ENCODE data around the gene SPG7.
A peak's percentile ranks its signal among the peaks of the same experiment; 100 is the strongest.
"Not testable (repeated sequence)": the region's sequence is repeated elsewhere in the genome, so short reads cannot be mapped to it uniquely, and the experiment has no call there.

SPG7 gene

DNA sequence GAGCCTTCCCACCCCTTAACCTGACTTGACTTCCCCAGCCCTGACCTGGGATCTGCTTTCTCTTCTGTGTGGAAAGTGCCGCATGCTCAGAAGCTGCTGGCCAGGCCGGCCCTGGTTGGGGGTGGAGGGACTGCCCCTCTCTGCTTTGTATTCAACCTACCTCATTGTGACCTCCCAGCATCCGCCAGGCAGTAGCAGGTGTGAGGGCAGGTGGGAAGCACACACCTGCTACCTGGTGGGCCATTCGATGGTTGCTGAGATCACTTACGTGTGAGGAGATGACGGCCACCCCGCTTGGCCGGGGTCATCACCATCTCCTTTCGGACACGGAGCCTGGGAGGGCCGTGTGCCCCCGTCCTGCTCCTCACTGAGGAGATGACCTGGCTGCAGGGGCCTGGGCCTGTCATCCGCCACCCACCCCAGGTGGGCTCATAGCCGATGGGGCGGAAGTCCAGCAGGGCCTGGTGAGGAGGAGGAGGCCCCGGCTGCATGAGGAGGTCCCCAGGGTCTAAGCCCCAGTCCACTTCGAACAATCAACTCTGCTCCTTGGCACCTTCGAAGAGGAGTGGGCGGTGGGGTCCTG lies 74.5 kb downstream of the SPG7 start:
- DNase-seq, result no peak

DNA sequence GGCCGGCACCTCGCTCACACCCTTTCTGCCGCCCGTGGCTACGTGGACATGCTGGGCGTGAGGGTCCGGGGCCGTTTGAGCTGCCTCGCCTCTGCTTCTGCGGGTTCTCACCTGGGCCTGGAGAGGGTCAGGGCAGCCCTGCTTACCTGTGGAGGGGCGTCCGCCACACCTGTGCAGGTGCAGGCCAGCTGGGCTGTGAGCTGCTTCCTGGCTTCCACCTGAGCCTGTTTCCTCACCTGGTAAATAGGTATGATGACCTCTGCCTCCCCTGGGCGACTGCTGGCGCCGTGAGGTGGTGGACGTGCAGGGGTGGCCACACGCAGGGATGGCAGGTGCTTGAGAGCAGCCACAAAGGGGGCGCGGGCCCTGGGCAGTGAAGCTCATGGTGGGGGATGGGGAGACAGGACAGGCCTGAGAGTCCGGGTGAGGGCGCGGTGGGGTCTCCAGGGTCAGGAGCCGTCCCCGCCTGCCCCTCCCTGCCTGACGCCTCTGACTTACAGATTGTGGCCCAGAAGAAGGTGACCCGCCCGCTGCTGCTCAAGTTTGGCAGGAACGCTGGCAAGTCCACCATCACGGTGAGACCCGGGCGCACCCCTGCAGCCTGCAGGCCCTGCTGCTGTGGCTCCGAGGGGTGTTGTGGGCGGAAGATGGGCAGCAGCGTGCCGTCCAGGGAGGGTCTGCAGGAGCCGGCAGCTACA lies 75.1 kb downstream of the SPG7 start:
- no peak for DNase-seq

DNA sequence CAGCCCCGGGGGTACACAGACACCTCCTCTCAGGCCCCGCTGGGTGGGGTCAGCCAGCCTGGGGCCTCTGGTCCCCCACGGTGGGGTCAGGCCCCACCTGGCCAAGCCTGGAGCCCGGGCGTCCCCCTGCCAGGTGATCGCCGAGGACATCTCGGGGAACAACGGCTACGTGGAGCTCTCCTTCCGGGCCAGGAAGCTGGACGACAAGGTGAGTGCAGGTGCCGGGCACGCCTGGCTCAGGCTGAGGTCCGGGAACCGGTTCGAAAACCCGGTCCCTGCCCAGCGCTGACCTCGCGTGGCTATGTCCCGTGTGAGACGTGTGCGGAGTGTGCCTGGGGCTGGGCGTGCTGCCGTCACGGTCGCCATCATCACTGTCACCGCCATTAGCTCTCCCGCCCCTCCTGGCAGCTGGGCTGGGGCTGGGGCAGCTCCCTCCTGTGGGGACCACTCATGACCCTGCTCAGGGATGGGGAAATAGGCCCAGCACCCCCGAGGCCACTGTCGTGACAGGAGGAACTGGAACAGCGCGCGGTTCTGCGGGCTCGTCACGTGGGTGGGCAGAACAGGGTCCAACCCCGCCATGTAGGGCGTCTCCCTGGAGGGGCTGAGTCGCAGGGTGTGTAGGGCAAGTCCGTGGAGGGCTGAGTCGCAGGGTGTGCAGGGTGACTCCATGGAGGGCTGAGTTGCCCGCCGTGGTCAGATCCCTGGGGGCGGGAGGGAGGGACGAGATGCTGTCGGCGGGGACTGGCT lies 75.9 kb downstream of the SPG7 start:
- no peak for DNase-seq

DNA sequence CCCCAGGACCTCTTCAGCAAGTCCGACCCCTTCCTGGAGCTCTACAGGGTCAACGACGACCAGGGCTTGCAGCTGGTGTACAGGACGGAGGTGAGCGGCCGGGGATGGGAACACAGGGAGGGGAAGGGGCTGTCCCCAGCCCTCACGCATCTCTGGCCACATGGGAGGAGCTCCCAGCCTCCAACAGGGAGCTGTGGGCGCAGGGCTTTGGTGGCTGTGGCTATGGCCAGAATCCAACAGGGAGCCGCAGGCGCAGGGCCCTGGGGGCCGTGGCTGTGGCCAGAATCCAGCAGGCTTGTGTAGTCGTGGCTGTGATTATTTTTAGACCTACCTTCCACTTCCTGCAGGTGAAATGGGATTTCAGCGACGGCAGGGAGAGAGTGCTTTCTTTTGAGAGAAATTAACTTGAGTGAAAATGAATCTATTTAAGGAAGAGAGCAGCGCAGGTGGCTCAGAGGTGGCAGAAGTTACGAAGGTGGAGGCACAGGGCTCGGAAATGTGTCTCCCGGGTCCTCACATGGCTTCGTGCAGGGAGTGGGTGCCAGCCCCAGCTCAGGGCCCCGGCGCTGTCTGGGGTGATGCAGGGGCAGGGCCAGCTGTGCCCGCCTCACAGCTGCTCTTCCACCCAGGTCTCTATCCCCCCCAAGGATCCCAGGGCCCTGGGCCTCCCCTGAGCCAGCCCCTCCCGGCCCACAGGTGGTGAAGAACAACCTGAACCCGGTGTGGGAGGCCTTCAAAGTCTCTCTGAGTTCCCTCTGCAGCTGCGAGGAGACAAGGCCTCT lies 76.8 kb downstream of the SPG7 start:
- no peak for DNase-seq

DNA sequence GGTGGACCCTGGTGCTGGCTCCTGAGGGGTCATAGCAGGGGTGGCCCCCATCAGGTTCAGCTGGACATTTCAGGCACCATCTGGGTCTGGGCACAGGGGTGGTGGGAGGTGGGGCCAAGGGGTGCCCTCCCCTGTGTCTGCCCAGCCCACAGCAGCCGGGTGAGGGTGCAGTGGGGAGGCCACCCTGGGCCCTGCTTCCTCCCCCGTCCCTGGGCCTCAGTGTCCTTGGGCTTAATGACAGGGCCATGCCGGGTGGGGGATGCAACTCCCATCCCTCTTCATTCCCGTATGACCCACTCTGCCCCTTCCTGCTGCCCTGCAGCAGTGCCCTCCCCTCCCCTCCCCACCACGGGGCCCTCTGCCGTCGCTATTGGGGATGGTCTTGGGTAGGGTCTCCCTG lies 78.0 kb downstream of the SPG7 start:
- no peak for DNase-seq

DNA sequence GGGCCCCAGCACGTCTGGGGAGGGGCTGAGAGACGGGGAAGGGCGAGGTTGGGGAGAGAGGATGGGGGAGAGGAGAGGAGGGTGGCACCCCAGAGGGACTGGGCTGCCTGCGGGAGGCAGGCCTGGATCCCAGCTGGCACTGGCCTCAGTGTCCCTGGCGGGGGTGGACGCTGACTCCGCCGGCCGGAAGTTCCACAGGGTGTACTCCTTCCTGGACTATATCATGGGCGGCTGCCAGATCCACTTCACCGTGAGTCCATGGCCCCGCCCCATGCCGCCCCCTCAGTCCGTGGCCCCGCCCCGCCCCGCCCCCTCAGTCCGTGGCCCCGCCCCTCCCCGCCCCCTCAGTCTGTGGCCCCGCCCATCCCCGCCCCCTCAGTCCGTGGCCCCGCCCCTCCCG lies 78.7 kb downstream of the SPG7 start:
- no peak for DNase-seq

DNA sequence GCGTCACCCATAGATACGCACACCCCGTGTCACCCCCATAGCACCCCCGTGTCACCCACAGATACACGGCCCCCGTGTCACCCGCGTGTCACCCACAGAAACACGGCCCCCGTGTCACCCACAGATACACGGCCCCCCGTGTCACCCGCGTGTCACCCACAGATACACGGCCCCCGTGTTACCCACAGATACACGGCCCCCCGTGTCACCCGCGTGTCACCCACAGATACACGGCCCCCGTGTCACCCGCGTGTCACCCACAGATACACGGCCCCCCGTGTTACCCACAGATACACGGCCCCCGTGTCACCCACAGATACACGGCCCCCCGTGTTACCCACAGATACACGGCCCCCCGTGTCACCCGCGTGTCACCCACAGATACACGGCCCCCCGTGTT lies 79.5 kb downstream of the SPG7 start:
- DNase-seq, result not testable (repeated sequence)

DNA sequence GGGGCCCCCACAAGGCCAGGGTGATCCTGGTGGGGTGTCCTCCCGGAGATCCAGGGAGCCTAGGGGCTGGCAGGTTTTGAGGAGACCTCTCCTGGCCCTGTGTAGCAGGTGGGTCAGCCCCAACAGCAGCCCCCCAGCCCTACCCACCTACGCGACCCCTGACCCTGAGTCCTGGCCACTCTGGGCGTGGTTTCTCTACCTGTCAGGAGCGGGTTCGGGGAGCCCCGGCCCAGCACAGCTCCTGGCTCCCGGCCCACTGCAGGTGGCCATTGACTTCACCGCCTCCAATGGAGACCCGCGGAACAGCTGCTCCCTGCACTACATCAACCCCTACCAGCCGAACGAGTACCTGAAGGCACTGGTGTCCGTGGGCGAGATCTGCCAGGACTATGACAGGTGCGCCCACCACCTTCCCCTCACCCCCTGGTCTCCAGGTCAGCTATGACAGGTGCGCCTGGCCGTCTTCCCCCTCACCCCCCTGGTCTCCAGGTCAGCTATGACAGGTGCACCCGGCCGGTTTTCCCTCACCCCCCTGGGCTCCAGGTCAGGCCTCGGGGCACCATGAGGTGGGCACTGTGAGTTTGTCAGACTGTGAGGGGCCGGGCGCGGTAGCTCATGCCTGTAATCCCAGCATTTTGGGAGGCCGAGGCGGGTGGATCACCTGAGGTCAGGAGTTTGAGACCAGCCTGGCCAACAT lies 80.4 kb downstream of the SPG7 start:
- DNase-seq, result no peak

DNA sequence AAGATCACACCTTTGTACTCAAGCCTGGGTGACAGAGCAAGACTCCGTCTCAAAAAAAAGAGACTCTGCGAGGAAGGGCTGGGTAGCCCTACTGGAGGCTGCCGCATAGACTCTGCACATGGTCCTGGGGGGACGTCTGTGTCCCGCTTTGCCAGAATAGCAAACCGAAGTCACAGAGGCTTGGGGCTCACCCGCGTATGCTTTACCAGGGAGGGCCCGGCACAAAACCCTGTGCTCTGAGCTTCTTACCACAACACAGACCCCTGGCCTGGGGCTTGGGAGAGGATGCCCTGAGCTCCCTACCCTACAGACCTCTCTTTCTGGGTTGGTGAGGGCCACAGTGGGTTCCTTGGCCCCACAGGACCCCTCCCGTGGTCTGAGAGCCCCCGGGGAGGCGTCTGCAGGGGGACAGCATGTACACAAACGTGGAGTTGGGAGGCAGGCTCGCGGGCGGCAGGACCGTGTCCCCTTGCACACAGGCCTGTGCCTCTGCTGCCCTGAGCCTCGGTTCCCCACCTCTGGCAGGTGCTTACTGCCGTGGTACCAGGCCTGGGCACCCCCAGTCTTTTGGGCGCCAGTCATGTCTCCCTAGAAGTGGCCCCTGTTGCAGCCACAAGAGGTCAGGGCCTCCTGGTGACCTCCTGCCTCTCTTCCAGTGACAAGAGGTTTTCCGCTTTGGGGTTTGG lies 81.2 kb downstream of the SPG7 start:
- DNase-seq, result no peak

DNA sequence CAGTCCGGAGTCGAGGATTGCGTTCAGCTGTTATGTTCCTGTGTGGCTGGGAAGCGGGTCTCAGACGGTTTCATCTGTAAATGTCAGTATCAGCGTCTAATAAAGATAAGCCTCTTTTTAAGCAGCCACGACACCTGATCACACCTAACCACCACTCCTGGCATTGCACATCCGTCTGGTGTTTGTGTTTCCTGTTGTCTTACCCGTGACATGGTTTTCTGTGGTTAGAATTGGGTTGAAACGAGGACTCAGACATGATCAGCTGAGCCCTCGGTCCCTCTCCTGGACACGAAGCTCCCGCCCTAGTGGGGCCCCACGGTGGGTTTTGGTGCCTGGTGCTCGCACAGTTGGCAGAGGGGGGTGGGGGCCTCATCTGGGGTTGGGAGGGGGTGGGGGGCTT lies 85.6 kb downstream of the SPG7 start:
- no peak for DNase-seq

DNA sequence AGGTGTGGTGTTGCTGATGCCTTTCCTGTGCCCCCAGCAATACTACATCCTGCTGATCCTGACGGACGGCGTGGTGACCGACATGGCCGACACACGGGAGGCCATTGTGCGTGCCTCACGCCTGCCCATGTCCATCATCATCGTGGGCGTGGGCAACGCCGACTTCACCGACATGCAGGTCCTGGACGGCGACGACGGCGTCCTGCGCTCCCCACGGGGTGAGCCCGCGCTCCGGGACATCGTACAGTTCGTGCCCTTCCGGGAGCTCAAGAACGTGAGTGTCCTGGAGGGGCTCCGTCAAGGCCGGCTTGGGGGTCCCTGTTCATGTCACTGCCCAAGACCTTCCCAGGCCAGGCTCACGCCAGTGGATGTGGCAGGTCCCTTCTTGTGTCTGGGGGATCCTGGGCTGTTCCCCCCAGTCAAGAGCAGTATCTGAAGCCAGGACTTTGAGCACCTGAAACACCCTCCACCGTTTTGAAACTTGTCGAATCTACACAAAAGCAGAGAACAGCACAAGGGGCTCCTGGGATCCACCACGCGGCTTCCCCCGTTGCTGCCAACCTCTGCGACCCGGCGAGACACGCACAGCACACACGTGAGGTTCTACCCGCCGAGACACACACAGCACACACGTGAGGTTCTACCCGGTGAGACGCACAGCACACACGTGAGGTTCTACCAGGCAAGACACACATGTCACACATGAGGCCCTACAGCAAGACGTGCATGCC lies 87.3 kb downstream of the SPG7 start:
- no peak for DNase-seq

DNA sequence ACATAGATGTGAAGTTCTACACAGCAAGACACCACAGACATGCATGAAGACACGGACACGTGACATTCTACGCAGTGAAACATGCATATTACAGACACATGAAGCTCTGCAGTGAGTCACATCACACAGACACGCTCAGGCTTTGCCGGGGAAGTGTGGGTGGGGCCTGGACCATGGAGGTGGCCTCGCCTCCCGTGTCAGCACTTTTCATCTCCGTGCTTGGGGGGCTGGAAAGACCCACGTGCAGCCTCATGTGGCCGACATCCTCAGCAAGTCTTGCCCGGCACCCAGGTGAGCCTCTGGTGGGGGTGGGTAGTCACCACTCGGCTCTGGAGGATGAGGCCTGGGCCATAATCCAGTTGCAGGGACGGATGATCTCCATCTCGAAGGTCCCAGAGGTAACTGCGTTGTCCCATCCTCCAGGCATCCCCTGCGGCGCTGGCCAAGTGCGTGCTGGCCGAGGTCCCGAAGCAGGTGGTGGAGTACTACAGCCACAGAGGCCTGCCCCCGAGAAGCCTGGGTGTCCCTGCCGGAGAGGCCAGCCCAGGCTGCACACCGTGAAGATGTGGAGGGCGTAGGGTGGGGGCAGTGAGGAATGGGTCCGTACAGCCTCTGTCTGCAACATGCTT lies 88.0 kb downstream of the SPG7 start:
- no peak for DNase-seq

DNA sequence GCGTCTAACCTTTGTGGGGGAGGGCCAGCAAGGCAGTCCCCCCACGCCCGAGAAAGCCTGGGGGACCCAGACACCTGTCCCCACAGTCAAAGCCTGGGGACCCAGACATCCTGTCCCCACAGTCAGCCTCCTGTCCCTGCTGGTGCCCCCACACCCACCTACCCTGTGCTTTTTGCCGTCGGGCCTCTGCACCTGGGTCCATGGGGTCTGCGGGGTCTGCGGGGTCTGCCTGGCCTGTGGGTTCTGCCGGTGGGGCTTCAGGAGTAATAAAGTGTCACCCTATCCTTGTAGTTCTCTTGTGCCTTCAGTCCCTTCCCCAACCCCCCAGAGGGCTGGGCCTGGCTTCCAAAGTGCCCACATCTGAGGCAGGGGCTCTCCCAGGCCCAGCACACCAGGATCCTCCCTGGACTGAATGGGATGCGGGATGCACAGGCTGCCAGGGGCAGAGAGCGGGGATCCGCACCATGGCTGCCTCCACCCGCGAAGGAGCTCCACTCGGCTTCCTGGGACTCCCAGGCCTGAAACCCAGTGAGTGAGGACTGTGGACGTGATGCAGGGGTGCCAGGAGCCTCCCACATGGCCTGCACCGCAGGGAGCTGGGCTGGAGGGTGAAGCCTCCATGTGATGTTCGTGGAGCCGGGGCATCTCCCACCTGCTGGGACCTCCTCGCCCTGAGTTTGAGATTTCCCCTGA lies 88.9 kb downstream of the SPG7 start:
- no peak for DNase-seq

DNA sequence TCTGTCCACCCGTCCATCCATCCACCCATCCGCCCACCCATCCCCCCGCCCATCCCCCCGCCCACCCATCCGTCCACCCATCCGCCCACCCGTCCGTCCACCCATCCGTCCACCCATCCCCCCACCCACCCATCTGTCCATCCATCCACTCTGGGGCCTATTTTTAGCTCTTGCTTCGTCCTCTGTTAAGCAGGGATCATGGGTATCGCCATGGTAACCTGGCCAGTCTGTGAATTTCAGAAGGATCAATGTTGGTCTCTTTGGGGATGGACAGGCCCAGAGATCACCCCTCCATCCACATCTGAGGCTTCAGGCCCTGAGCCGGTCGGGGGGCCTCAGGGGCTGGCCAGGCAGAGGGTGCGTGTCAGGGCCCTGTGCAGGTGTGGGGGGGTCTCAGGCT lies 90.0 kb downstream of the SPG7 start:
- DNase-seq, result no peak

DNA sequence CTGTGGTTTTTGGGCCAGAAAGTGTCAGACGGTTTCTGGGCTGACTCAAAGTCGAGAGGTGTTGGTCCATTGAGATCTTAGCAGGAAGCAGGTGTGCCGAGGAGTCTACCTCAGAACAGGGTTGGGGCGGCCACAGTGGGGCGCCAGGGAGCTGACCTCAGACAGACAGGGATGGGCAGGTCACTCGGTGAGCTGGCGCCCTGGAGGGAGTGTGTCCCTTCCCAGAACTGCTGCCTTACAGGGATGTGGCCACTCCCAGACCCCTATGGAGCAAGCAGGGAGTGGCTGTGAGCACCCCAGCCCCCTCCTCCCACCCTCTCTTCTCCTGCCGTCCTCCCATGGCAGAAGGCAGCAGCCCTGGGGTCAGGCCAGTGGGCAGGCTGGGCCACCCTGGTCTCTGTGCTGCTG lies 91.3 kb downstream of the SPG7 start:
- DNase-seq, result no peak

DNA sequence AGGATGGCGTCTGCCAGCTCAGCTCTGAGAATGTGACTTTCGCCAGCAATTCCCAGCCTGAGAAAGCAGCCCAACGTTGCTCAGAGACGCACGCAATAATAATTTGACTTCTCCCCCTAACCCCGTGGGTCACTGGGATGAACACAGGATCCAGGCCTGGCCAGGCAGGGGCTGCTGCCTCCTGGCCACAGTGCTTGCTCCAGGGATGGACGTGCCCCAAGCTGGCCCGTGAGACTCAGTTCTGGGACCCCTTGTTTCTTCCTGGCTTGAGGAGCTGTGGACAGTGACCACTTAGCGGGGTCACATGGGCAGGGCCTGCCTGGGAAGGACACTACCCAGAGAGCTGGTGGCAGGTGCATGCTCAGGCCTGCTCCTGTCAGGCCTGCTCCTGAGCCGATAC lies 91.7 kb downstream of the SPG7 start:
- DNase-seq, result no peak

DNA sequence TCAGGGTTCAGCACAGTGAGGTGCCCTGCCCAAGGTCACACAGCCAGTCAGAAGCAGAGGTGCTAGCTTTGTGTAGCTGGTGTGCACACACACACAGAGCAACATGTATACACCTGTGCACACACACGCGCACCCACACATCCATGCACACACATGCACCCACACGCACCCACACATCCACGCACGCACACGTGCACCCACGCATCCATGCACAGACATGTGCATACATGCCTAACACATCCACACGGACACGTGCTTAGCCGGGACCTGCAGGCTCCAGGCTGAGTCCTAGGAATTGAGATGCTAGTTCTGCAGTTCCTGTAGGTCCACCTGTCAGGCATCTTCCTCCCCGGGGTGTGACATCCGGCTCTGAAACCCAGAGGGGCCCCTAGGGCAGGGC lies 92.2 kb downstream of the SPG7 start:
- no peak for DNase-seq

DNA sequence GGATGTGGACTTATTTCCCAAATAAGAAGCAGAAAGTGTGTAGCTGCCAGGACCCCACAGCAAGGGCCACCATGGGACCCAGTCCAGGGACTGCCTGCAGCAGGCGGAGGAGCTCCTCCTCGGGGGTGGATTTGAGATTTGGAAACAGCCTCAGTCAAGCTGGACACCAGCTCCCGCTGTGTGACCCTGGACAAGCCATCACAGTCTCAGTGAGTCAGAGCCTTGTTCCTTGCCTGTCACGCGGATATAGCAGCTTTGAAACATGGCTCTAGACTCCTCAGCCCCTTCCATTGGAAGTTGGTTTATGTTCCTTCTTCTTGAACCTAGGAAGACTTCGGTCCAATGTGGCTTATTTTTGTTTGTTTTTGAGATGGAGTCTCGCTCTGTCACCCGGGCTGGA lies 92.8 kb downstream of the SPG7 start:
- no peak for DNase-seq

DNA sequence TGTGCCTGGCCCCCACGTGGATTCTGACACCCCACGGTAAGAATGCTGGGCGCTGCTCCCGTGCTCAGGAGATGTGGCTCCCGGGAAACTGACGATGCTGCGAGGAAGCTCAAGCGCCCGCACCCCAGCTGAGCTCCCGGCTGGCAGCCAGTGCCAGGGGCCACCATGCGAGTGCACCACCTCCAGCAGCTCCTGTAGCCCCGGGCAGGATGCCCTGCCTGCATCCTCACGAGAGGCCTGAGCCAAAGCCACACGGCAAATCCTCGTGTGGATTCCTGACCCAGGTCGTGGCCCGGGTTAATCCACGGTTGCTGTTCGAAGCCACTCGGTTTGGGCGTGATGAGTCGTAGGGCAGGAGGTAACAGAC lies 93.7 kb downstream of the SPG7 start:
- no peak for DNase-seq

DNA sequence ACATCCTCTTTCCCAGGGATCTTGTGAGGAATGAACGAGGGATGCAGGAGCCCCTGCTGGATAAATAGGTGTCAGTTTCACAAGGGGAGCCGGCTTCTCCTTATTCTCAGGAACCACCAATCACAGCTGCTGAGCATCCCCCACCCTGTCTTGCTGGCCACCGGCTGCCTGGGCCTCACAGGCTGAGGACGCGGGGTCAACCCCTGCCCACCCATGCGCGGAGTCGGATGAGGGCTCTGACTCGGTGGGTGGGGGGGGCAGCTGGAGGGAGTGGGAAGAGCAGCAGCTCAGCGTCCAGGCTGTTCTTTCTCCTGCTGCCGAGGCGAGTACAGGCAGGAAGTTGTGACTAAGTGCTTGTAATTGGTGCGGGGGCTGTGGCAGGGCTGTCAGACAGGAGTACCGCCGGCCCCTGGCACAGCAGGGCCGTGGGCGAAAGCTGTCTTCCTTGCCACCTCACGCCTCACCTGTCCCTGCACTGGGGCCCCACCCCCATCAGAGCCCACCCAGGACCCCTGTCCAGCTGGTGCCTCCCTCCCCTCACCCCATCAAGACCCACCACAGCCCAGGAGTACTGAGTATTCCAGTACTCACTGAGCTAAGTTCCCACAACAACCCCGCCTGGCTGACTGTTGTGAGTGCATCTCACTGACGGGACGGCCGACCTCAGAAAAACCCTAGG lies 94.2 kb downstream of the SPG7 start:
- peak; percentile 94 for DNase-seq

Data from 8988T (cell line).